Liver (tissue), 9 donors: ENCODE data around the gene SLC30A4. TPM values are rescaled to one million over a fixed set of nuclear protein-coding genes. Genes with fewer than 3 reads are reported as not detected.
"Not testable (repeated sequence)": the region's sequence is repeated elsewhere in the genome, so short reads cannot be mapped to it uniquely, and the experiment has no call there.

ENCODE experiments used
- DNase-seq: peaks from one replicate; pipeline ENCODE4 v3.0.0-alpha.2; 2017; ENCODE audit warnings: low spot score
- H3K27ac ChIP-seq, 2 donors: one replicate each; pipeline ENCODE4 v1.7.0; 2013; ENCODE audit warnings: inconsistent platforms in 2 of 2, low read length in 2 of 2, control low read depth in 1 of 2, low read depth in 1 of 2, mild to moderate bottlenecking in 1 of 2
- H3K27me3 ChIP-seq, 4 donors: one replicate each; pipeline versions ENCODE4 v1.6.1 to v1.7.0; 2013; ENCODE audit warnings: low read length in 3 of 4, inconsistent platforms in 1 of 4, mild to moderate bottlenecking in 1 of 4, moderate library complexity in 1 of 4; ENCODE audit not compliant: control insufficient read depth in 4 of 4, insufficient read depth in 4 of 4
- H3K36me3 ChIP-seq, 4 donors: one replicate each; pipeline versions ENCODE4 v1.6.1 to v1.7.0; 2013; ENCODE audit warnings: low read length in 3 of 4, mild to moderate bottlenecking in 3 of 4, low read depth in 1 of 4, moderate library complexity in 1 of 4; ENCODE audit not compliant: control insufficient read depth in 4 of 4, insufficient read depth in 3 of 4
- H3K4me1 ChIP-seq, 4 donors: one replicate each; pipeline versions ENCODE4 v1.6.1 to v1.7.0; 2013; ENCODE audit warnings: low read length in 3 of 4, mild to moderate bottlenecking in 3 of 4, moderate library complexity in 1 of 4; ENCODE audit not compliant: control insufficient read depth in 4 of 4, insufficient read depth in 4 of 4
- H3K4me3 ChIP-seq, 3 donors: one replicate each; pipeline versions ENCODE4 v1.6.1 to v1.7.0; 2013; ENCODE audit warnings: low read length in 3 of 3, control low read depth in 1 of 3, low read depth in 1 of 3, mild to moderate bottlenecking in 1 of 3
- H3K9ac ChIP-seq, 2 donors: one replicate each; pipeline ENCODE4 v1.7.0; 2013; ENCODE audit warnings: low read length in 2 of 2, mild to moderate bottlenecking in 2 of 2, moderate library complexity in 2 of 2, control low read depth in 1 of 2, low read depth in 1 of 2
- H3K9me3 ChIP-seq, 4 donors: one replicate each; pipeline versions ENCODE4 v1.6.1 to v1.7.0; 2013; ENCODE audit warnings: low read length in 3 of 4; ENCODE audit not compliant: control insufficient read depth in 4 of 4
- CTCF ChIP-seq: fragments of 150-350 bp; IDR thresholded peaks from 2 replicates; pipeline ENCODE4 v1.5.1; 2017; ENCODE audit warnings: improper control_type of control experiment, low read depth, low read length; ENCODE audit not compliant: missing input control
- FOXA2 ChIP-seq: IDR thresholded peaks from 2 replicates; pipeline ENCODE4 v1.6.1; 2016; ENCODE audit warnings: antibody characterized with exemption
- HNF4G ChIP-seq: IDR thresholded peaks from 2 replicates; pipeline ENCODE4 v1.6.1; 2016; ENCODE audit warnings: antibody characterized with exemption
- JUND ChIP-seq, 2 donors: IDR thresholded peaks; 2 replicates each; pipeline ENCODE4 v1.6.1; 2016; ENCODE audit warnings: antibody characterized with exemption in 2 of 2
- MAX ChIP-seq: IDR thresholded peaks from 2 replicates; pipeline ENCODE4 v1.6.1; 2016; ENCODE audit warnings: antibody characterized with exemption
- NR2F2 ChIP-seq: IDR thresholded peaks from 2 replicates; pipeline ENCODE4 v1.6.1; 2016; ENCODE audit warnings: antibody characterized with exemption
- RAD21 ChIP-seq, 2 donors: IDR thresholded peaks; 2 replicates each; pipeline ENCODE4 v1.6.1; 2016; ENCODE audit warnings: antibody characterized with exemption in 2 of 2, mild to moderate bottlenecking in 2 of 2
- RXRA ChIP-seq, 2 donors: IDR thresholded peaks; 2 replicates each; pipeline ENCODE4 v1.6.1; 2017 to 2018; ENCODE audit warnings: antibody characterized with exemption in 2 of 2, mild to moderate bottlenecking in 1 of 2
- SP1 ChIP-seq: IDR thresholded peaks from 2 replicates; pipeline ENCODE4 v1.6.1; 2018; ENCODE audit warnings: antibody characterized with exemption, mild to moderate bottlenecking
- TAF1 ChIP-seq: conservative IDR thresholded peaks from 2 replicates; pipeline ENCODE4 v1.6.1; 2016; ENCODE audit warnings: antibody characterized with exemption, mild to moderate bottlenecking
- WGBS: extraction: QIAGEN DNeasy Blood & Tissue Kit; methylation state at CpG from one replicate; pipeline ENCODE4 v1.1.7; 2013; 5-methylcytosine and 5-hydroxymethylcytosine counted together
- polyA plus RNA-seq, 2 donors: library from polyadenylated mRNA; stranded (reverse) in 1 of 2; unstranded in 1 of 2; fragments of 200-250 nt in 1 of 2; fragments of >200 nt in 1 of 2; fragmentation: Nextera tagmentation in 1 of 2; extraction: Ambion mirVana in 1 of 2; gene quantifications; one replicate each; pipeline versions ENCODE4 v1.2.1 to v1.2.3, GENCODE V29; 2013 to 2015
- total RNA-seq, 2 donors: library from RNA; depleted of rRNA; stranded (reverse); fragments of >200 nt; gene quantifications; one replicate each; pipeline ENCODE4 v1.2.3, GENCODE V29; 2014
- TF ChIP-seq, protein P1 (sequence below): IDR thresholded peaks from 2 replicates; pipeline ENCODE4 v1.6.1; 2016; ENCODE audit warnings: antibody characterized with exemption
- TF ChIP-seq, protein P2 (sequence below): IDR thresholded peaks from 2 replicates; pipeline ENCODE4 v1.6.1; 2016; ENCODE audit warnings: antibody characterized with exemption
- donor health status: healthy.
- donor health status: healthy.
- donor health status: healthy.
- donor health status: healthy.
- donor health status: healthy.

Gene SLC30A4
- total and polyA plus RNA-seq, 4 donors, result 0.69 to 5.6 (median 2.7) TPM

- Histone ChIP-seq H3K36me3 (no peaks in the 10 kb centered on the region), H3K4me3 (no peak overlapping the region), H3K9ac (no peak overlapping the region), H3K9me3 (no peaks in the 10 kb centered on the region), H3K4me1 (no peaks in the 10 kb centered on the region), H3K27me3 (no peaks in the 10 kb centered on the region), H3K27ac (no peak overlapping the region)
- WGBS, result 89% methylated on average over 2 of the region's 2 CpGs
- no peak for DNase-seq
- TF ChIP-seq NR2F2 (no peak), TAF1 (no peak)
These were observed 13.0 kb upstream of the SLC30A4 start for GRCh38 chr15:45535486-45536042.

DNA sequence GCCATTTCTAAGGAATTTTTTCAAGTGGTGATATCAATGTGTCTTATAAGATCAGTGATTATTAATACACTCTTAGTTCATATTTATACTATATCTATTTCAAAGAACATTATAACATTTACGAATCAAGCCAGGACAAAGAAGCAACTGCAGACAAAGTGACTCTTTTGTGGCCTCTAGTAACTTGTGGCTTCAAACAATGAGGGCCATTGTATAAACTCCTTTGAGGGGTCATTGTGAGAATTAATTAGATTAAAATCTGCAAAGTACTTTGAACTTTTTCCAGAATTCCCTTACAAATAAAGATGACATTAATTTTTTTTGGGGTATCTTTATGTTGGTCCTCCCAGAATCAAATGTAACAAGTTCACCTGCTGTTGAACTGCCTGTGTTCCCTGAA is 12.3 kb upstream of the SLC30A4 start:
- Histone ChIP-seq H3K27ac (no peak overlapping the region), H3K4me3 (no peak overlapping the region), H3K9ac (no peak overlapping the region), H3K27me3 (no peaks in the 10 kb centered on the region), H3K36me3 (no peaks in the 10 kb centered on the region), H3K4me1 (no peaks in the 10 kb centered on the region), H3K9me3 (no peaks in the 10 kb centered on the region)
- WGBS, result 95% methylated on average over 1 of the region's 1 CpG
- DNase-seq, result no peak
- TF ChIP-seq, protein P1, sequence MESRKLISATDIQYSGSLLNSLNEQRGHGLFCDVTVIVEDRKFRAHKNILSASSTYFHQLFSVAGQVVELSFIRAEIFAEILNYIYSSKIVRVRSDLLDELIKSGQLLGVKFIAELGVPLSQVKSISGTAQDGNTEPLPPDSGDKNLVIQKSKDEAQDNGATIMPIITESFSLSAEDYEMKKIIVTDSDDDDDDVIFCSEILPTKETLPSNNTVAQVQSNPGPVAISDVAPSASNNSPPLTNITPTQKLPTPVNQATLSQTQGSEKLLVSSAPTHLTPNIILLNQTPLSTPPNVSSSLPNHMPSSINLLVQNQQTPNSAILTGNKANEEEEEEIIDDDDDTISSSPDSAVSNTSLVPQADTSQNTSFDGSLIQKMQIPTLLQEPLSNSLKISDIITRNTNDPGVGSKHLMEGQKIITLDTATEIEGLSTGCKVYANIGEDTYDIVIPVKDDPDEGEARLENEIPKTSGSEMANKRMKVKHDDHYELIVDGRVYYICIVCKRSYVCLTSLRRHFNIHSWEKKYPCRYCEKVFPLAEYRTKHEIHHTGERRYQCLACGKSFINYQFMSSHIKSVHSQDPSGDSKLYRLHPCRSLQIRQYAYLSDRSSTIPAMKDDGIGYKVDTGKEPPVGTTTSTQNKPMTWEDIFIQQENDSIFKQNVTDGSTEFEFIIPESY, result no peak
- TF ChIP-seq JUND (IDR thresholded peaks at IDR 0.05) (no peak), RXRA (IDR thresholded peaks at IDR 0.05) (no peak), HNF4G (no peak), SP1 (no peak), MAX (no peak), RAD21 (IDR thresholded peaks at IDR 0.05) (no peak), FOXA2 (no peak), CTCF (no peak)
- TF ChIP-seq, protein P2, sequence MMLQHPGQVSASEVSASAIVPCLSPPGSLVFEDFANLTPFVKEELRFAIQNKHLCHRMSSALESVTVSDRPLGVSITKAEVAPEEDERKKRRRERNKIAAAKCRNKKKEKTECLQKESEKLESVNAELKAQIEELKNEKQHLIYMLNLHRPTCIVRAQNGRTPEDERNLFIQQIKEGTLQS, result no peak

- H3K9me3 ChIP-seq, H3K27ac ChIP-seq, H3K4me3 ChIP-seq, DNase-seq, H3K36me3 ChIP-seq, H3K9ac ChIP-seq, H3K27me3 ChIP-seq, H3K4me1 ChIP-seq: not testable (repeated sequence)
- 74% methylated on average over 3 of the region's 3 CpGs for WGBS
These were observed 10.3 kb upstream of the SLC30A4 start for GRCh38 chr15:45532892-45533291.
